Hepatocyte (in vitro differentiated cells): ENCODE measurements around the gene MAGI3.

Experiments
- CTCF ChIP-seq: fragments of 200-600 bp; sonication (generic); IDR thresholded peaks from 2 replicates; pipeline ENCODE4 v1.5.1; 2016; ENCODE audit warnings: antibody characterized with exemption, mild to moderate bottlenecking; ENCODE audit not compliant: poor library complexity
- EZH2phosphoT487 ChIP-seq: fragments of 200-600 bp; sonication (generic); IDR thresholded peaks from one replicate; pipeline ENCODE4 v1.6.1; 2018; ENCODE audit warnings: antibody characterized with exemption, mild to moderate bottlenecking, low read depth, moderate library complexity; ENCODE audit not compliant: unreplicated experiment, severe bottlenecking

DNA sequence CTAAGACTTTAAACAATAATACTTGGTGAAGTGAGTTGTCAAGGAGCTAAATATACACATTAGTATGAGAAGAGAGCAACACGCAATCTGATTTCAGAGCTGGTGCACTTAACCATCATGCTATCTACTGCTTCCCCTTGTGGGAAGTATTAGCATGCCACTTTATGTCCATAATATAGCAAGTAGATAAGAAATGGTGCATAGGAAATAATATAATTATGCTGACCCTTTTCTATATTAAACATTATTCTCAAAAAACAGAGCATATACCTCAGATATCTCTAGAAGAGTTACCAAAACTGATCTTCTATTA, 63.4 kb downstream of the MAGI3 start:
- TF ChIP-seq EZH2phosphoT487 = no peak
- TF ChIP-seq CTCF = no peak
